Peyer's patch (tissue), 4 donors: ENCODE results near the gene OR52N2. TPM values are rescaled to one million over a fixed set of nuclear protein-coding genes. Genes with fewer than 3 reads are reported as not detected.

Experiments
- DNase-seq, 3 donors: peaks; one replicate each; pipeline ENCODE4 v3.0.0-alpha.2; 2017 to 2019
- H3K27ac ChIP-seq, 4 donors: fragments of 200-600 bp; sonication (generic); one replicate each; pipeline ENCODE4 v1.5.1; 2016 to 2019
- H3K27me3 ChIP-seq, 2 donors: fragments of 200-600 bp; sonication (generic); one replicate each; pipeline ENCODE4 v1.5.1; 2019
- H3K36me3 ChIP-seq, 3 donors: fragments of 200-600 bp; sonication (generic); one replicate each; pipeline ENCODE4 v1.5.1; 2016 to 2019
- H3K4me1 ChIP-seq, 4 donors: fragments of 200-600 bp; sonication (generic); one replicate each; pipeline ENCODE4 v1.5.1; 2016 to 2019
- H3K4me3 ChIP-seq, 4 donors: fragments of 200-600 bp; sonication (generic); 1 replicate in 3 of 4; 2 replicates in 1 of 4; pipeline ENCODE4 v1.5.1; 2016 to 2019; ENCODE audit warnings: mild to moderate bottlenecking in 1 of 4
- H3K9me3 ChIP-seq, 4 donors: fragments of 200-600 bp; sonication (generic); one replicate each; pipeline ENCODE4 v1.5.1; 2016 to 2019; ENCODE audit warnings: mild to moderate bottlenecking in 1 of 4
- POLR2A ChIP-seq, 2 donors: fragments of 450-650 bp; IDR thresholded peaks; one replicate each; pipeline ENCODE4 v1.5.1; 2017; ENCODE audit warnings: antibody characterized with exemption in 2 of 2, mild to moderate bottlenecking in 2 of 2, moderate library complexity in 2 of 2
- total RNA-seq, 4 donors: library from RNA; depleted of rRNA; stranded (reverse); fragments of >200 nt; gene quantifications; one replicate each; pipeline ENCODE4 v1.1.0, GENCODE V29; 2016
- TF ChIP-seq, protein P1 (sequence below), 6 experiments: fragments of 450-650 bp in 4 of 6; fragments of 200-600 bp in 2 of 6; sonication (generic) in 1 of 6; IDR thresholded peaks; one replicate each; pipeline ENCODE4 v1.5.1; 2017 to 2019; ENCODE audit warnings: antibody characterized with exemption in 6 of 6, mild to moderate bottlenecking in 3 of 6, moderate library complexity in 1 of 6

OR52N2 gene
- total RNA-seq, 4 donors from 2014 or later = not detected

DNA sequence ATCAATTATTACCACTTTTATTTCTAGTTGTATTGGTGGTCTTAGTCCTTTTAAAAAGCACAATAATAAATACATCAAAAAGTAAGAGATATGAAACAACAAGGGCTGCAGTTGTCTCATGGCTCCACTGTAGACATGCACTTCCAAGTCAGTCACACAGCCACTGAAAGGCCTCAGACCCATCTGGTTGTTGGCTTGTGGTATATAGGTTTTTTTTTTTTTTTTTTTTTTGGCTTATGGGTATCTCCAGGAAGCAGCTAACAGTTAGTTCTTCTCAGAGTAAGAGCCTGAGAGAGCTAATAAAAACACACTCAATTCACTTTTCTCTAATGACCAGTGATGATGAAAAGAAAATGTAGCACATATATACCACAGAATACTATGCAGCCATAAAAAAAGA lies 39.0 kb downstream of the OR52N2 start:
- H3K36me3 ChIP-seq = no peaks in the 10 kb centered on the region
- no peaks in the 10 kb centered on the region for H3K9me3 ChIP-seq
- no peaks in the 10 kb centered on the region for H3K27me3 ChIP-seq
- no peaks in the 10 kb centered on the region for H3K4me1 ChIP-seq
- H3K27ac ChIP-seq = no peak overlapping the region
- DNase-seq = no peak
- H3K4me3 ChIP-seq = no peak overlapping the region
- no peak for TF ChIP-seq POLR2A (IDR thresholded peaks at IDR 0.05)
- TF ChIP-seq, protein P1, sequence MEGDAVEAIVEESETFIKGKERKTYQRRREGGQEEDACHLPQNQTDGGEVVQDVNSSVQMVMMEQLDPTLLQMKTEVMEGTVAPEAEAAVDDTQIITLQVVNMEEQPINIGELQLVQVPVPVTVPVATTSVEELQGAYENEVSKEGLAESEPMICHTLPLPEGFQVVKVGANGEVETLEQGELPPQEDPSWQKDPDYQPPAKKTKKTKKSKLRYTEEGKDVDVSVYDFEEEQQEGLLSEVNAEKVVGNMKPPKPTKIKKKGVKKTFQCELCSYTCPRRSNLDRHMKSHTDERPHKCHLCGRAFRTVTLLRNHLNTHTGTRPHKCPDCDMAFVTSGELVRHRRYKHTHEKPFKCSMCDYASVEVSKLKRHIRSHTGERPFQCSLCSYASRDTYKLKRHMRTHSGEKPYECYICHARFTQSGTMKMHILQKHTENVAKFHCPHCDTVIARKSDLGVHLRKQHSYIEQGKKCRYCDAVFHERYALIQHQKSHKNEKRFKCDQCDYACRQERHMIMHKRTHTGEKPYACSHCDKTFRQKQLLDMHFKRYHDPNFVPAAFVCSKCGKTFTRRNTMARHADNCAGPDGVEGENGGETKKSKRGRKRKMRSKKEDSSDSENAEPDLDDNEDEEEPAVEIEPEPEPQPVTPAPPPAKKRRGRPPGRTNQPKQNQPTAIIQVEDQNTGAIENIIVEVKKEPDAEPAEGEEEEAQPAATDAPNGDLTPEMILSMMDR (IDR thresholded peaks at IDR 0.05) = no peak

DNA sequence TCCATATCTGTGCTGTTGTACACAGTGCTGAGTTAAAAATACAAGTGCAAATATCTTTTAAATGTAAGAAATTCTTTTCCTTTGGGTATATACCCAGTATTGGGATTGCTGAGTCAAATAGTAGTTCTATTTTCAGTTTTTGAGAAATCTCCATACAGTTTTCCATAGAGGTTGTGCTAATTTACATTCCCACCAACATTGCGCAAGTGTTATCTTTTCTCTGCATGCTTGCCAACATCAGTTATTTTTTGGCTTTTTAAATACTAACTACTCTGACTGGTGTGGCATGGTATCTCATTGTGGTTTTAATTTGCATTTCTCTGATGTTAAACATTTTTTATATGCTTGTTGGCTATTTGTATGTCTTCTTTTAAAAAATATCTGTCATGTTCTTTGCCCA lies 42.3 kb downstream of the OR52N2 start:
- DNase-seq = no peak
- H3K4me1 ChIP-seq = no peaks in the 10 kb centered on the region
- no peaks in the 10 kb centered on the region for H3K27me3 ChIP-seq
- no peak overlapping the region for H3K27ac ChIP-seq
- H3K9me3 ChIP-seq = no peaks in the 10 kb centered on the region
- H3K4me3 ChIP-seq = no peak overlapping the region
- no peaks in the 10 kb centered on the region for H3K36me3 ChIP-seq
- TF ChIP-seq POLR2A (IDR thresholded peaks at IDR 0.05) = no peak
- TF ChIP-seq, protein P1 (IDR thresholded peaks at IDR 0.05) = no peak

DNA sequence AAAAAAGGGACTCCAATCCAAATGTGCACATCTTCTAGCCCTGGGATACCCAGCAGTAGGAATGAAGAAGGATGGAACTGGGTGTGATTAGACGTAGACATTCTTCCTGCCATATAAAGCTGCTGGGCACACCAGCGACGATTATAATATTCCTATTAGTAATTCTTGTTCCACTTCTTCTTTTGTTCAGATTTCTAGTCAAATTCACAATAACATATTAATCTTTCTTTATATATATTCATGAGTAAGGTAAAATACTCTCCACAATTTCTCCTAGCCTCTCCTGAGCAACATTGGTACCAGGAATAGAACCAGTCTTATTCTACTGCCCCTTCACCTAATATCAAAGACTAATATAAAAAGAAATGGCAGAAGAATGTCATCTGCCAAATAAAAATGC lies 48.9 kb downstream of the OR52N2 start, which contains the start of gene OR52E8:
Gene OR52E8, minus strand, starts transcription at position 101 of the 400 bp plus-strand sequence. Its CDS starts 0 bp downstream, at position 101.
- TF ChIP-seq, protein P1 (IDR thresholded peaks at IDR 0.05) = no peak
- TF ChIP-seq POLR2A (IDR thresholded peaks at IDR 0.05) = no peak
- no peak within 1 kb of the TSS for H3K4me3 ChIP-seq
- H3K36me3 ChIP-seq = no peaks in the 10 kb centered on the region
- DNase-seq = no peak
- no peaks in the 10 kb centered on the region for H3K27me3 ChIP-seq
- H3K27ac ChIP-seq = no peak within 1 kb of the TSS
- H3K4me1 ChIP-seq = no peaks in the 10 kb centered on the region
- H3K9me3 ChIP-seq = no peaks in the 10 kb centered on the region

DNA sequence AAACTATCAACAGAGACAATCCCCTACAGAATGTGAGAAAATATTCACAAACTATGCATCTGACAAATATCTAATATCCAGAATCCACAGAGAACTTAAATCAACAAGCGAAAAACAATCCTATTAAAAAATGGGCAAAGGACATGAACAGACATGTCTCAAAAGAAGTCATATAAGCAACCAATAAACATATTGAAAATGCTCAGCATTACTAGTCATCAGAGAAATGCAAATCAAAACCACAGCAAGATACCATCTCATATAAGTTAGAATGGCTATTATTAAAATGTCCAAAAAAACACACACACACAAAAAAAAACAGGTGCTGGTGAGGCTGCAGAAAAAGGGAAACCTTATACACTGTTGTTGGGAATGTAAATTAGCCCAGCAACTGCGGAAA lies 57.1 kb downstream of the OR52N2 start:
- Histone ChIP-seq H3K4me3 (no peak overlapping the region), H3K27ac (no peak overlapping the region), H3K27me3 (no peaks in the 10 kb centered on the region), H3K36me3 (no peaks in the 10 kb centered on the region), H3K9me3 (no peaks in the 10 kb centered on the region), H3K4me1 (no peaks in the 10 kb centered on the region)
- DNase-seq = no peak
- TF ChIP-seq POLR2A (IDR thresholded peaks at IDR 0.05) = no peak
- TF ChIP-seq, protein P1 (IDR thresholded peaks at IDR 0.05) = no peak

Other genes starting within 250 kb of the OR52N2 start
- not detected for gene OR52B6, start 228.0 kb upstream of the OR52N2 start, total RNA-seq
- 1 to 10 TPM in 3 of 4 donors, under 1 TPM in 1; 0.53 to 3.3 (median 1.3) TPM for gene TRIM6, start 212.3 kb upstream of the OR52N2 start, total RNA-seq
- 10 to 100 TPM in 3 of 4 donors, 1 to 10 TPM in 1; 6.7 to 14.9 (median 11.0) TPM for gene TRIM34, start 183.9 kb upstream of the OR52N2 start, total RNA-seq
- gene TRIM5, start 123.8 kb upstream of the OR52N2 start, total RNA-seq = 10 to 100 TPM in 3 of 4 donors, 1 to 10 TPM in 1; 8.1 to 55.3 (median 21.3) TPM
- gene TRIM22, start 119.1 kb upstream of the OR52N2 start, total RNA-seq = 100 to 1,000 TPM in 1 of 4 donors, 10 to 100 TPM in 3; 23.9 to 309 (median 34.3) TPM
- not detected for gene OR56B1, start 72.5 kb upstream of the OR52N2 start, total RNA-seq
- gene OR52N4, start 54.7 kb upstream of the OR52N2 start, total RNA-seq = not detected
- gene OR52N5, start 25.6 kb upstream of the OR52N2 start, total RNA-seq = not detected
- gene OR52N1, start 17.7 kb upstream of the OR52N2 start, total RNA-seq = not detected
- not detected for gene OR52E6, start 33.0 kb downstream of the OR52N2 start, total RNA-seq
- gene OR52E8, start 48.8 kb downstream of the OR52N2 start, total RNA-seq = not detected
- gene OR52E4, start 71.7 kb downstream of the OR52N2 start, total RNA-seq = not detected
- not detected for gene OR52E5, start 84.3 kb downstream of the OR52N2 start, total RNA-seq
- not detected for gene OR56A3, start 133.3 kb downstream of the OR52N2 start, total RNA-seq
- gene OR56A5, start 159.6 kb downstream of the OR52N2 start, total RNA-seq = not detected
- not detected for gene OR52L1, start 178.1 kb downstream of the OR52N2 start, total RNA-seq
- gene OR56A4, start 198.0 kb downstream of the OR52N2 start, total RNA-seq = not detected
- not detected for gene OR56A1, start 221.8 kb downstream of the OR52N2 start, total RNA-seq